ENCODE measurements around the gene ENPP4. TPM values are rescaled to one million over a fixed set of nuclear protein-coding genes. Genes with fewer than 3 reads are reported as not detected.
A peak's percentile ranks its signal among the peaks of the same experiment; 100 is the strongest.
"Not testable (repeated sequence)": the region's sequence is repeated elsewhere in the genome, so short reads cannot be mapped to it uniquely, and the experiment has no call there.

ENPP4 gene
- total RNA-seq (2014; rRNA removed) = 2.8 and 5.1 TPM in 2 replicates
- percentile 53 among the genes with signal in this experiment for Bru-seq, nascent RNA
- percentile 73 among the genes with signal in this experiment for BruChase-seq, experiment 1, labeled RNA remaining after a 6-hour chase
- percentile 62 among the genes with signal in this experiment for BruChase-seq, experiment 2, labeled RNA remaining after a 2-hour chase
- long read RNA-seq, full-length matches to known transcripts = 28 of 38 reads
- long read RNA-seq, partial matches to known transcripts = 6 of 38 reads
- long read RNA-seq, other reads (novel, unspliced or antisense) = 4 of 38 reads

GRCh38 chr6:46129629-46130511 lies at the start of gene ENPP4:
TSS of gene ENPP4 (plus strand) at chr6:46129989. CDS start at chr6:46139584, 9,595 bp downstream.
- Histone ChIP-seq H3K4me3 (ENCODE audit: low read length) (peak within 1 kb of the TSS; percentile 95), H3K9me3 (ENCODE audit: low read length) (no peaks in the 10 kb centered on the region), H3K4me2 (ENCODE audit: low read length) (peak within 1 kb of the TSS; percentile 90), H2AFZ (ENCODE audit: low read length) (peak within 1 kb of the TSS; percentile 100), H3K9me2 (replicated peaks; ENCODE audit: low read length) (no peaks in the 10 kb centered on the region), H3K79me2 (ENCODE audit: low read length) (no peaks in the 10 kb centered on the region), H4K20me1 (ENCODE audit: low read length) (no peaks in the 10 kb centered on the region), H3K9ac (ENCODE audit: low read length) (peak within 1 kb of the TSS; percentile 65), H3K27me3 (ENCODE audit: low read length) (no peaks in the 10 kb centered on the region), H3F3A (ENCODE audit: low read length, unreplicated experiment) (no peaks in the 10 kb centered on the region), H3K27ac (ENCODE audit: low read length) (no peak within 1 kb of the TSS), H3K36me3 (ENCODE audit: low read depth, low read length) (no peaks in the 10 kb centered on the region), H3K4me1 (ENCODE audit: insufficient read depth, low read length) (peaks cover 6% of the 10 kb centered on the region; the same call in 1 of the 2 replicates)
- TF ChIP-seq EZH2phosphoT487 (IDR thresholded peaks at IDR 0.05; ENCODE audit: borderline replicate concordance, low read length) = no peak
- TF ChIP-seq EZH2 (IDR thresholded peaks at IDR 0.05; ENCODE audit: low read length, unreplicated experiment) = no peak
- no peak for TF ChIP-seq CTCF (conservative IDR thresholded peaks at IDR 0.05; ENCODE audit: low read depth, low read length)
- intact Hi-C loops (cut with micrococcal nuclease) = loop anchor here (2.0 kb wide), 1 partner anchor 57 kb away; no protein-coding TSS in a partner anchor
- ChIA-PET POLR2A (ENCODE audit: unreplicated experiment) (interaction anchor here (0.7 kb wide), 4 partner anchors 40 to 1227 kb away, joined by 3 to 7 read pairs (median 3); no protein-coding TSS in a partner anchor), CTCF (interaction anchor here (0.6 kb wide), 1 partner anchor 14 kb away, joined by 3 read pairs; no protein-coding TSS in a partner anchor)
- peak; percentile 98 for DNase-seq
- ATAC-seq = peak; percentile 100
- BruUV-seq (replicated peaks) = no TSS peak

GRCh38 chr6:46080111-46080510 lies 49.7 kb upstream of the ENPP4 start:
- DNase-seq (no peak), ATAC-seq (no peak)
- Histone ChIP-seq H3K4me3 (ENCODE audit: low read length) (no peak overlapping the region), H3K4me2 (ENCODE audit: low read length) (no peak overlapping the region), H3K4me1 (ENCODE audit: insufficient read depth, low read length) (no peaks in the 10 kb centered on the region), H3K27me3 (ENCODE audit: low read length) (peaks cover 65% of the 10 kb centered on the region), H3K79me2 (ENCODE audit: low read length) (no peaks in the 10 kb centered on the region), H3K9me3 (ENCODE audit: low read length) (no peaks in the 10 kb centered on the region), H3K9ac (ENCODE audit: low read length) (no peak overlapping the region), H3F3A (ENCODE audit: low read length, unreplicated experiment) (no peaks in the 10 kb centered on the region), H2AFZ (ENCODE audit: low read length) (no peak overlapping the region), H3K9me2 (replicated peaks; ENCODE audit: low read length) (no peaks in the 10 kb centered on the region), H4K20me1 (ENCODE audit: low read length) (no peaks in the 10 kb centered on the region), H3K36me3 (ENCODE audit: low read depth, low read length) (no peaks in the 10 kb centered on the region), H3K27ac (ENCODE audit: low read length) (no peak overlapping the region)
- intact Hi-C loops (cut with micrococcal nuclease) = no loop called here
- CTCF ChIA-PET = no interaction called here
- TF ChIP-seq EZH2 (IDR thresholded peaks at IDR 0.05; ENCODE audit: low read length, unreplicated experiment) = no peak
- no peak for TF ChIP-seq CTCF (conservative IDR thresholded peaks at IDR 0.05; ENCODE audit: low read depth, low read length)
- no peak for TF ChIP-seq EZH2phosphoT487 (IDR thresholded peaks at IDR 0.05; ENCODE audit: borderline replicate concordance, low read length)
- BruUV-seq (replicated peaks) = no TSS peak
- POLR2A ChIA-PET (ENCODE audit: unreplicated experiment) = no interaction called here

- H4K20me1 ChIP-seq (ENCODE audit: low read length); BruUV-seq (replicated peaks); H3K9me3 ChIP-seq (ENCODE audit: low read length); CTCF ChIA-PET; H3K9ac ChIP-seq (ENCODE audit: low read length); H3K4me2 ChIP-seq (ENCODE audit: low read length); H3K27ac ChIP-seq (ENCODE audit: low read length); DNase-seq; ATAC-seq; H3K36me3 ChIP-seq (ENCODE audit: low read depth, low read length); H3K4me3 ChIP-seq (ENCODE audit: low read length); H3K4me1 ChIP-seq (ENCODE audit: insufficient read depth, low read length); POLR2A ChIA-PET (ENCODE audit: unreplicated experiment); H3K9me2 ChIP-seq (replicated peaks; ENCODE audit: low read length); intact Hi-C loops (cut with micrococcal nuclease); H3F3A ChIP-seq (ENCODE audit: low read length, unreplicated experiment); H2AFZ ChIP-seq (ENCODE audit: low read length); H3K79me2 ChIP-seq (ENCODE audit: low read length): not testable (repeated sequence)
- H3K27me3 ChIP-seq (ENCODE audit: low read length) = peaks cover 37% of the 10 kb centered on the region
These were observed 44.1 kb upstream of the ENPP4 start for GRCh38 chr6:46085688-46086087.

Measured in PC-3 (cell line).